MM.1S (cell line): ENCODE data around the gene JAK3.

Source experiments
- DNase-seq: peaks from one replicate; pipeline ENCODE4 v3.0.0-alpha.2; 2015
- H2AFZ ChIP-seq: fragments of 300-600 bp; sonication (generic); 2 replicates; pipeline ENCODE4 v1.6.0; 2016; ENCODE audit warnings: antibody characterized with exemption, low read length
- H3F3A ChIP-seq: fragments of 300-600 bp; sonication (generic); 2 replicates; pipeline ENCODE4 v1.6.1; 2016; ENCODE audit warnings: mild to moderate bottlenecking, antibody characterized with exemption, low read length, moderate library complexity, mixed read lengths; ENCODE audit not compliant: insufficient read depth
- H3K27ac ChIP-seq: fragments of 300-600 bp; sonication (generic); 2 replicates; pipeline ENCODE4 v1.5.1; 2016; ENCODE audit warnings: mild to moderate bottlenecking, low read length
- H3K27me3 ChIP-seq: fragments of 300-600 bp; sonication (generic); replicated peaks from 2 replicates; pipeline ENCODE4 v1.6.0; 2016; ENCODE audit warnings: low read length; ENCODE audit not compliant: insufficient read depth
- H3K36me3 ChIP-seq: fragments of 300-600 bp; sonication (generic); replicated peaks from 2 replicates; pipeline ENCODE4 v1.6.1; 2016; ENCODE audit warnings: mild to moderate bottlenecking, low read length, mixed read lengths; ENCODE audit not compliant: insufficient read depth
- H3K4me1 ChIP-seq: fragments of 300-600 bp; sonication (generic); 2 replicates; pipeline ENCODE4 v1.6.1; 2016; ENCODE audit warnings: low read length, mixed read lengths
- H3K4me2 ChIP-seq: fragments of 300-600 bp; sonication (generic); 2 replicates; pipeline ENCODE4 v1.6.0; 2016; ENCODE audit warnings: low read depth, low read length
- H3K4me3 ChIP-seq: fragments of 300-600 bp; sonication (generic); 2 replicates; pipeline ENCODE4 v1.5.1; 2016; ENCODE audit warnings: low read length, mixed read lengths
- H3K79me2 ChIP-seq: fragments of 300-600 bp; sonication (generic); 2 replicates; pipeline ENCODE4 v1.6.1; 2016; ENCODE audit warnings: mixed run types, low read length, mixed read lengths
- H3K9ac ChIP-seq: fragments of 300-600 bp; sonication (generic); 2 replicates; pipeline ENCODE4 v1.6.1; 2016; ENCODE audit warnings: low read length, mixed read lengths
- H3K9me2 ChIP-seq: fragments of 300-600 bp; sonication (generic); replicated peaks from 2 replicates; pipeline ENCODE4 v1.6.1; 2016; ENCODE audit warnings: mild to moderate bottlenecking, low read length, mixed read lengths; ENCODE audit not compliant: insufficient read depth
- H3K9me3 ChIP-seq: fragments of 300-600 bp; sonication (generic); replicated peaks from 2 replicates; pipeline ENCODE4 v1.6.1; 2016; ENCODE audit warnings: mild to moderate bottlenecking, low read length, mixed read lengths; ENCODE audit not compliant: insufficient read depth
- H4K20me1 ChIP-seq: fragments of 300-600 bp; sonication (generic); 2 replicates; pipeline ENCODE4 v1.6.1; 2016; ENCODE audit warnings: mild to moderate bottlenecking, low read length, moderate library complexity, mixed read lengths; ENCODE audit not compliant: insufficient read depth
- CTCF ChIP-seq: fragments of 300-600 bp; sonication (generic); IDR thresholded peaks from 2 replicates; pipeline ENCODE4 v1.5.1; 2016; ENCODE audit warnings: antibody characterized with exemption, low read length, mixed read lengths
- EZH2 ChIP-seq: fragments of 300-600 bp; sonication (generic); optimal IDR thresholded peaks from 2 replicates; pipeline ENCODE3; 2017; ENCODE audit warnings: low read depth, mild to moderate bottlenecking, antibody characterized with exemption, low read length, mixed read lengths
- EZH2phosphoT487 ChIP-seq: fragments of 300-600 bp; sonication (generic); IDR thresholded peaks from 2 replicates; pipeline ENCODE4 v1.6.1; 2018; ENCODE audit warnings: antibody characterized with exemption, low read length

The JAK3 gene

GRCh38 chr19:17859533-17860330 is 11.9 kb upstream of the JAK3 start, which contains the start of gene RPL18A:
Gene RPL18A (plus strand): TSS chr19:17859910. CDS start chr19:17859957, 47 bp downstream.
- H2AFZ ChIP-seq = peak within 1 kb of the TSS; percentile 100
- H3F3A ChIP-seq = peaks cover 45% of the 10 kb centered on the region
- H3K4me2 ChIP-seq = peak within 1 kb of the TSS; percentile 99
- DNase-seq = peak; percentile 100
- H3K4me1 ChIP-seq = peaks cover 15% of the 10 kb centered on the region
- peaks cover 29% of the 10 kb centered on the region for H3K79me2 ChIP-seq
- no peaks in the 10 kb centered on the region for H3K9me3 ChIP-seq
- H3K27ac ChIP-seq = peak within 1 kb of the TSS; percentile 22; the same call in 1 of the 2 replicates
- peaks cover 8% of the 10 kb centered on the region; the same call in 1 of the 2 replicates for H3K27me3 ChIP-seq
- H3K9ac ChIP-seq = peak within 1 kb of the TSS; percentile 98
- H4K20me1 ChIP-seq = peaks cover 36% of the 10 kb centered on the region
- TF ChIP-seq EZH2phosphoT487 = no peak
- TF ChIP-seq EZH2 = no peak
- peak; percentile 89 for TF ChIP-seq CTCF
- peak within 1 kb of the TSS; percentile 100 for H3K4me3 ChIP-seq
- H3K36me3 ChIP-seq = peaks cover 15% of the 10 kb centered on the region
- no peaks in the 10 kb centered on the region for H3K9me2 ChIP-seq

GRCh38 chr19:17855280-17856152 is 7.7 kb upstream of the JAK3 start:
- H3K9me3 ChIP-seq = no peaks in the 10 kb centered on the region
- H3K36me3 ChIP-seq = no peaks in the 10 kb centered on the region; the same call in 1 of the 2 replicates
- no peaks in the 10 kb centered on the region for H3K9me2 ChIP-seq
- H3K4me2 ChIP-seq = 0 out of 2 replicates have a peak overlapping the region, but pooled peaks have one; percentile 33
- peaks cover 2% of the 10 kb centered on the region; the same call in 1 of the 2 replicates for H4K20me1 ChIP-seq
- no peak overlapping the region for H3K9ac ChIP-seq
- peaks cover 9% of the 10 kb centered on the region for H3K79me2 ChIP-seq
- no peak overlapping the region for H3K27ac ChIP-seq
- no peak for TF ChIP-seq EZH2
- TF ChIP-seq CTCF = peak; percentile 96
- peak; percentile 77 for DNase-seq
- peak overlapping the region; percentile 30; the same call in 1 of the 2 replicates for H2AFZ ChIP-seq
- peaks cover 8% of the 10 kb centered on the region; the same call in 1 of the 2 replicates for H3K27me3 ChIP-seq
- no peak overlapping the region for H3K4me3 ChIP-seq
- peaks cover 6% of the 10 kb centered on the region for H3F3A ChIP-seq
- H3K4me1 ChIP-seq = peaks cover 6% of the 10 kb centered on the region

GRCh38 chr19:17854061-17854460 is 6.3 kb upstream of the JAK3 start:
- H3K9ac ChIP-seq = no peak overlapping the region
- peaks cover 8% of the 10 kb centered on the region; the same call in 1 of the 2 replicates for H3K27me3 ChIP-seq
- H3K4me1 ChIP-seq = peaks cover 11% of the 10 kb centered on the region
- H3K4me2 ChIP-seq = no peak overlapping the region
- H3K9me2 ChIP-seq = no peaks in the 10 kb centered on the region
- no peak for TF ChIP-seq CTCF
- no peak for TF ChIP-seq EZH2phosphoT487
- TF ChIP-seq EZH2 = no peak
- H2AFZ ChIP-seq = no peak overlapping the region
- no peak for DNase-seq
- no peak overlapping the region for H3K27ac ChIP-seq
- no peaks in the 10 kb centered on the region for H3K79me2 ChIP-seq
- H4K20me1 ChIP-seq = no peaks in the 10 kb centered on the region
- no peak overlapping the region for H3K4me3 ChIP-seq
- H3K36me3 ChIP-seq = no peaks in the 10 kb centered on the region
- H3F3A ChIP-seq = no peaks in the 10 kb centered on the region; the same call in 1 of the 2 replicates
- H3K9me3 ChIP-seq = no peaks in the 10 kb centered on the region
